SW 1271 (cell line): ENCODE data around the gene TPSAB1.

Source experiments
- DNase-seq, 2 experiments: peaks; one replicate each; lab custom pipeline; 2025; lab: John Stamatoyannopoulos, UW

The TPSAB1 gene

GRCh38 chr16:1285669-1286512, 45.4 kb downstream of the TPSAB1 start:
- DNase-seq, result no peak

GRCh38 chr16:1286513-1287094, 46.1 kb downstream of the TPSAB1 start:
- no peak for DNase-seq

GRCh38 chr16:1287982-1288670, 47.6 kb downstream of the TPSAB1 start:
- no peak for DNase-seq

GRCh38 chr16:1288813-1289476, 48.4 kb downstream of the TPSAB1 start:
- no peak for DNase-seq

GRCh38 chr16:1289477-1289866, 49.0 kb downstream of the TPSAB1 start:
- no peak for DNase-seq

GRCh38 chr16:1290063-1290501, 49.6 kb downstream of the TPSAB1 start:
- DNase-seq, result no peak

- no peak for DNase-seq
Observed at GRCh38 chr16:1290860-1291575, 50.5 kb downstream of the TPSAB1 start.

GRCh38 chr16:1291576-1291974, 51.1 kb downstream of the TPSAB1 start:
- no peak for DNase-seq
